GM04503 (cell line): ENCODE data around the gene GPR156.

Experiments
- DNase-seq: peaks from one replicate; pipeline ENCODE4 v3.0.0-alpha.2; 2012; ENCODE audit warnings: low read depth

GPR156 gene

GRCh38 chr3:120119846-120120510, 165.0 kb downstream of the GPR156 start:
- DNase-seq = no peak
